GM13976 (cell line): Measurements from ENCODE around the gene CRYGC.

Source experiments
- DNase-seq: peaks from one replicate; pipeline ENCODE4 v3.0.0; 2012; ENCODE audit warnings: low spot score
- CTCF ChIP-seq: IDR thresholded peaks from 2 replicates; pipeline ENCODE4 v1.5.1; 2012; ENCODE audit warnings: borderline replicate concordance, mild to moderate bottlenecking; ENCODE audit not compliant: insufficient read depth; ENCODE audit errors: extremely low read depth, missing control alignments, control extremely low read depth
- in situ Hi-C: fragments of 300-500 bp; cut with MboI; formaldehyde crosslinking; loops from one replicate; pipeline ENCODE4 v1.12.0; 2022; ENCODE audit warnings: low sequenced_read_pairs, mixed read lengths, inconsistent platforms; ENCODE audit not compliant: unreplicated experiment

Gene CRYGC

GRCh38 chr2:208093128-208093527 lies 36.5 kb downstream of the CRYGC start:
- in situ Hi-C loops: no loop called here
- DNase-seq: no peak
- no peak for TF ChIP-seq CTCF

- in situ Hi-C loops: no loop called here
- TF ChIP-seq CTCF: no peak
- DNase-seq: no peak
Observed at GRCh38 chr2:208092093-208092832, 37.4 kb downstream of the CRYGC start.

GRCh38 chr2:208090420-208090819 lies 39.2 kb downstream of the CRYGC start:
- DNase-seq: no peak
- no peak for TF ChIP-seq CTCF
- in situ Hi-C loops: no loop called here

- in situ Hi-C loops: no loop called here
- TF ChIP-seq CTCF: no peak
- no peak for DNase-seq
Observed at GRCh38 chr2:208086029-208086428, 43.6 kb downstream of the CRYGC start.

- TF ChIP-seq CTCF: no peak
- DNase-seq: no peak
- in situ Hi-C loops: no loop called here
Observed at GRCh38 chr2:208083807-208084206, 45.8 kb downstream of the CRYGC start.
